A549 (cell line): ENCODE results near the gene VWA5B1. TPM values are rescaled to one million over a fixed set of nuclear protein-coding genes. Genes with fewer than 3 reads are reported as not detected.

Experiments used
- ATAC-seq, 2 experiments: fragments of 200-7000 bp in 1 of 2; fragments of >200 bp in 1 of 2; cut with Nextera tagmentation in 1 of 2; cut with Tn5 transposase in 1 of 2; 3 replicates each; pipeline versions ENCODE4 v1.8.0 to v1.9.1; 2018 to 2020; ENCODE audit warnings: mild to moderate bottlenecking in 1 of 2, moderate library complexity in 1 of 2
- CTCF ChIA-PET: fragments of 300-600 bp; sonication (Branson Sonifier 250); formaldehyde crosslinking; extraction: SDS; loops from one replicate; lab custom pipeline; 2021; ENCODE audit warnings: antibody characterized with exemption, inconsistent platforms; lab: Yijun Ruan, JAX
- POLR2A ChIA-PET: fragments of 350-600 bp; formaldehyde crosslinking; extraction: SDS; loops from one replicate; lab custom pipeline; 2021; ENCODE audit warnings: antibody characterized with exemption, inconsistent platforms; lab: Yijun Ruan, JAX
- DNase-seq, 2 experiments: peaks; one replicate each; pipeline versions ENCODE4 v3.0.0 to v3.0.0-alpha.2; 2011 to 2016; ENCODE audit warnings: low read depth in 1 of 2, low spot score in 1 of 2
- FAIRE-seq: peaks from 2 replicates; lab custom pipeline; 2011; peaks lifted over from hg19 to GRCh38; lab: Jason Lieb, UNC
- H3K27ac ChIP-seq, 2 experiments: fragments of >200 bp; sonication (Bioruptor Twin); formaldehyde crosslinking; 3 replicates each; pipeline ENCODE4 v1.5.1; 2016 to 2017
- H3K4me1 ChIP-seq: fragments of >200 bp; sonication (Bioruptor Twin); formaldehyde crosslinking; 3 replicates; pipeline ENCODE4 v1.6.1; 2016
- H3K4me2 ChIP-seq: fragments of >200 bp; sonication (Bioruptor Twin); formaldehyde crosslinking; 3 replicates; pipeline ENCODE4 v1.6.1; 2016
- H3K4me3 ChIP-seq: fragments of >200 bp; sonication (Bioruptor Twin); formaldehyde crosslinking; 3 replicates; pipeline ENCODE4 v1.5.1; 2016
- H3K9me3 ChIP-seq: fragments of >200 bp; sonication (Bioruptor Twin); formaldehyde crosslinking; 3 replicates; pipeline ENCODE4 v1.6.1; 2016
- ATOH8 ChIP-seq: fragments of 250-450 bp; sonication (Bioruptor Pico); IDR thresholded peaks from 2 replicates; pipeline ENCODE4 v1.5.0; 2020; ENCODE audit warnings: low read depth, mild to moderate bottlenecking, moderate library complexity
- CHD2 ChIP-seq: fragments of 150-350 bp; IDR thresholded peaks from 2 replicates; pipeline ENCODE4 v1.6.1; 2014; ENCODE audit warnings: low read length; ENCODE audit not compliant: partially characterized antibody
- CHD4 ChIP-seq: fragments of 200-600 bp; sonication (generic); IDR thresholded peaks from 2 replicates; pipeline ENCODE4 v1.6.1; 2016; ENCODE audit warnings: antibody characterized with exemption, mild to moderate bottlenecking, borderline replicate concordance
- CTCF ChIP-seq: fragments of >200 bp; sonication (Bioruptor Twin); formaldehyde crosslinking; IDR thresholded peaks from 3 replicates; pipeline ENCODE4 v1.5.1; 2016
- ELK1 ChIP-seq: fragments of 150-350 bp; IDR thresholded peaks from 2 replicates; pipeline ENCODE4 v1.6.1; 2014; ENCODE audit warnings: low read depth, mild to moderate bottlenecking, low read length
- HOXA7 ChIP-seq: fragments of 250-450 bp; sonication (Bioruptor Pico); IDR thresholded peaks from 2 replicates; pipeline ENCODE4 v1.5.0; 2020; ENCODE audit warnings: mild to moderate bottlenecking, moderate library complexity
- NFE2L2 ChIP-seq: fragments of 150-350 bp; conservative IDR thresholded peaks from 2 replicates; pipeline ENCODE4 v1.6.1; 2014; ENCODE audit warnings: low read length
- NR3C1 ChIP-seq: fragments of >200 bp; sonication (Bioruptor Twin); formaldehyde crosslinking; IDR thresholded peaks from 3 replicates; pipeline ENCODE4 v1.6.1; 2017
- PBX3 ChIP-seq: IDR thresholded peaks from 2 replicates; pipeline ENCODE4 v1.6.1; 2012
- POLR2A ChIP-seq: IDR thresholded peaks from 2 replicates; pipeline ENCODE4 v1.6.1; 2012; ENCODE audit warnings: mild to moderate bottlenecking, low read length
- POLR2AphosphoS2 ChIP-seq: conservative IDR thresholded peaks from 2 replicates; pipeline ENCODE4 v1.6.1; 2012; ENCODE audit warnings: low read length, improper control_type of control experiment, inconsistent platforms
- RAD21 ChIP-seq, 2 experiments: fragments of >200 bp in 1 of 2; sonication (Bioruptor Twin) in 1 of 2; formaldehyde crosslinking in 1 of 2; IDR thresholded peaks in 1 of 2; conservative IDR thresholded peaks in 1 of 2; 2 replicates in 1 of 2; 3 replicates in 1 of 2; pipeline ENCODE4 v1.6.1; 2012 to 2018; ENCODE audit warnings: inconsistent platforms in 1 of 2
- RARB ChIP-seq: fragments of 250-450 bp; sonication (Bioruptor Pico); IDR thresholded peaks from 2 replicates; pipeline ENCODE4 v1.8.0; 2021; ENCODE audit warnings: mild to moderate bottlenecking, moderate library complexity
- RCOR1 ChIP-seq: fragments of 150-350 bp; IDR thresholded peaks from 2 replicates; pipeline ENCODE4 v1.6.1; 2014; ENCODE audit warnings: antibody characterized with exemption, low read length, low read depth
- SMC3 ChIP-seq: fragments of >200 bp; sonication (Bioruptor Twin); formaldehyde crosslinking; IDR thresholded peaks from 3 replicates; pipeline ENCODE4 v1.6.1; 2018; ENCODE audit warnings: inconsistent platforms
- TFCP2L1 ChIP-seq: fragments of 250-450 bp; sonication (Bioruptor Pico); IDR thresholded peaks from 2 replicates; pipeline ENCODE4 v1.5.0; 2021; ENCODE audit warnings: mild to moderate bottlenecking
- ZC3H11A ChIP-seq: fragments of 450-650 bp; IDR thresholded peaks from 2 replicates; pipeline ENCODE4 v1.6.1; 2014; ENCODE audit warnings: antibody characterized with exemption, mild to moderate bottlenecking
- WGBS: methylation state at CpG from one replicate; pipeline ENCODE4 v1.1.6; 2017; ENCODE audit errors: missing lambda C conversion rate; 5-methylcytosine and 5-hydroxymethylcytosine counted together
- polyA plus RNA-seq, 4 experiments: library from polyadenylated mRNA; depleted of rRNA in 3 of 4; stranded (reverse); fragments of >200 nt; fragmentation: RNase III in 1 of 4; extraction: RNeasy Plus Mini Kit Qiagen cat#74134 plus additional on column Dnase treatment in 1 of 4; gene quantifications; 2 replicates in 3 of 4; 3 replicates in 1 of 4; pipeline ENCODE4 v1.2.3, GENCODE V29; 2011 to 2017

VWA5B1 gene
- polyA plus RNA-seq, 2 of the 4 experiments (the other 2 are of a cell fraction): not detected

GRCh38 chr1:20328201-20328600 lies 37.5 kb downstream of the VWA5B1 start:
- FAIRE-seq (no peak), DNase-seq (no peak), ATAC-seq (no peak)
- POLR2A ChIA-PET: no interaction called here
- Histone ChIP-seq H3K9me3 (no peaks in the 10 kb centered on the region), H3K4me3 (no peak overlapping the region), H3K27ac (no peak overlapping the region), H3K4me1 (no peaks in the 10 kb centered on the region), H3K4me2 (no peak overlapping the region)
- 56% methylated on average over 7 of the region's 7 CpGs for WGBS
- TF ChIP-seq SMC3 (no peak), PBX3 (no peak), ATOH8 (CRISPR knock-in tag) (no peak), CHD2 (no peak), POLR2AphosphoS2 (no peak), NFE2L2 (no peak), POLR2A (no peak), ZC3H11A (no peak), RARB (no peak), TFCP2L1 (CRISPR knock-in tag) (no peak), CHD4 (no peak), NR3C1 (no peak), RCOR1 (no peak), ELK1 (no peak)
- CTCF ChIA-PET: interaction anchor here (0.7 to 1.1 kb wide), 2 partner anchors 13 to 166 kb away, joined by 3 read pairs; no protein-coding TSS in a partner anchor

GRCh38 chr1:20329793-20330542 lies 39.3 kb downstream of the VWA5B1 start:
- Histone ChIP-seq H3K4me3 (no peak overlapping the region), H3K4me1 (no peaks in the 10 kb centered on the region), H3K27ac (no peak overlapping the region), H3K4me2 (no peak overlapping the region), H3K9me3 (no peaks in the 10 kb centered on the region)
- DNase-seq (no peak), FAIRE-seq (no peak), ATAC-seq (no peak)
- POLR2A ChIA-PET: no interaction called here
- CTCF ChIA-PET: interaction anchor here (1.1 kb wide), 2 partner anchors 12 to 35 kb away, joined by 3 to 4 read pairs; no protein-coding TSS in a partner anchor
- TF ChIP-seq CTCF: 0 out of 3 replicates have a peak, but pooled peaks have one; percentile 10
- no peak for TF ChIP-seq RAD21 (conservative IDR thresholded peaks at IDR 0.05 in 1 of 2, IDR thresholded peaks at IDR 0.05 in 1 of 2)
- WGBS: 54% methylated on average over 3 of the region's 14 CpGs

GRCh38 chr1:20334103-20334502 lies 43.4 kb downstream of the VWA5B1 start:
- 65% methylated on average over 5 of the region's 5 CpGs for WGBS
- Histone ChIP-seq H3K9me3 (no peaks in the 10 kb centered on the region), H3K4me3 (no peak overlapping the region), H3K4me1 (no peaks in the 10 kb centered on the region), H3K4me2 (no peak overlapping the region), H3K27ac (no peak overlapping the region)
- FAIRE-seq (no peak), DNase-seq (no peak), ATAC-seq (no peak)
- CTCF ChIA-PET: interaction anchor here (1.6 kb wide), 1 partner anchor 28 kb away, joined by 10 read pairs; no protein-coding TSS in a partner anchor
- no peak for TF ChIP-seq POLR2AphosphoS2
- no peak for TF ChIP-seq HOXA7
- POLR2A ChIA-PET: no interaction called here
